Measurements from ENCODE around the gene VWF.
"Not testable (repeated sequence)": the region's sequence is repeated elsewhere in the genome, so short reads cannot be mapped to it uniquely, and the experiment has no call there.

VWF gene

GRCh38 chr12:6044082-6044481 is 80.4 kb downstream of the VWF start:
- FAIRE-seq: no peak

GRCh38 chr12:6042446-6042845 is 82.0 kb downstream of the VWF start:
- FAIRE-seq (no peak), DNase-seq (ENCODE audit: extremely low spot score, insufficient read length, low read depth) (no peak)

More at GRCh38 chr12:6044082-6044481, 80.4 kb downstream of the VWF start:
- DNase-seq (ENCODE audit: extremely low spot score, insufficient read length, low read depth): no peak

- DNase-seq (ENCODE audit: extremely low spot score, insufficient read length, low read depth): no peak
- no peak for FAIRE-seq
Measured at GRCh38 chr12:6041891-6042290, 82.6 kb downstream of the VWF start.

GRCh38 chr12:6040815-6041214 is 83.7 kb downstream of the VWF start:
- FAIRE-seq: no peak

GRCh38 chr12:6039894-6040601 is 84.4 kb downstream of the VWF start:
- FAIRE-seq (peak; percentile 85), DNase-seq (ENCODE audit: extremely low spot score, insufficient read length, low read depth) (peak; percentile 47)

More at GRCh38 chr12:6040815-6041214, 83.7 kb downstream of the VWF start:
- DNase-seq (ENCODE audit: extremely low spot score, insufficient read length, low read depth): no peak

GRCh38 chr12:6038160-6038559 is 86.3 kb downstream of the VWF start:
- DNase-seq (ENCODE audit: extremely low spot score, insufficient read length, low read depth) (peak; percentile 37), FAIRE-seq (peak; percentile 71)

- FAIRE-seq: no peak
- DNase-seq (ENCODE audit: extremely low spot score, insufficient read length, low read depth): no peak
Measured at GRCh38 chr12:6037459-6037858, 87.0 kb downstream of the VWF start.

- DNase-seq (ENCODE audit: extremely low spot score, insufficient read length, low read depth) (no peak), FAIRE-seq (no peak)
Measured at GRCh38 chr12:6036509-6036908, 88.0 kb downstream of the VWF start.

- no peak for FAIRE-seq
- DNase-seq (ENCODE audit: extremely low spot score, insufficient read length, low read depth): no peak
Measured at GRCh38 chr12:6034596-6034995, 89.9 kb downstream of the VWF start.

GRCh38 chr12:6033546-6033945 is 90.9 kb downstream of the VWF start:
- DNase-seq (ENCODE audit: extremely low spot score, insufficient read length, low read depth): no peak
- no peak for FAIRE-seq

- DNase-seq (ENCODE audit: extremely low spot score, insufficient read length, low read depth) (no peak), FAIRE-seq (no peak)
Measured at GRCh38 chr12:6032726-6033125, 91.7 kb downstream of the VWF start.

- DNase-seq (ENCODE audit: extremely low spot score, insufficient read length, low read depth): no peak
- FAIRE-seq: no peak
Measured at GRCh38 chr12:6031001-6031400, 93.5 kb downstream of the VWF start.

- DNase-seq (ENCODE audit: extremely low spot score, insufficient read length, low read depth) (no peak), FAIRE-seq (no peak)
Measured at GRCh38 chr12:6030081-6030480, 94.4 kb downstream of the VWF start.

GRCh38 chr12:6029401-6029800 is 95.1 kb downstream of the VWF start:
- FAIRE-seq (no peak), DNase-seq (ENCODE audit: extremely low spot score, insufficient read length, low read depth) (no peak)

GRCh38 chr12:6026998-6027397 is 97.5 kb downstream of the VWF start:
- DNase-seq (ENCODE audit: extremely low spot score, insufficient read length, low read depth) (no peak), FAIRE-seq (no peak)

GRCh38 chr12:6025703-6026298 is 98.7 kb downstream of the VWF start:
- FAIRE-seq; DNase-seq (ENCODE audit: extremely low spot score, insufficient read length, low read depth): not testable (repeated sequence)

GRCh38 chr12:6024066-6024465 is 100.4 kb downstream of the VWF start:
- DNase-seq (ENCODE audit: extremely low spot score, insufficient read length, low read depth); FAIRE-seq: not testable (repeated sequence)

- FAIRE-seq (no peak), DNase-seq (ENCODE audit: extremely low spot score, insufficient read length, low read depth) (no peak)
Measured at GRCh38 chr12:6020930-6021329, 103.5 kb downstream of the VWF start.

- not testable (repeated sequence) for FAIRE-seq; DNase-seq (ENCODE audit: extremely low spot score, insufficient read length, low read depth)
Measured at GRCh38 chr12:6020511-6020910, 104.0 kb downstream of the VWF start.

- not testable (repeated sequence) for DNase-seq (ENCODE audit: extremely low spot score, insufficient read length, low read depth); FAIRE-seq
Measured at GRCh38 chr12:6019256-6019655, 105.2 kb downstream of the VWF start.

- FAIRE-seq: no peak
- no peak for DNase-seq (ENCODE audit: extremely low spot score, insufficient read length, low read depth)
Measured at GRCh38 chr12:6018265-6018664, 106.2 kb downstream of the VWF start.

- DNase-seq (ENCODE audit: extremely low spot score, insufficient read length, low read depth): no peak
Measured at GRCh38 chr12:6016756-6017155, 107.7 kb downstream of the VWF start.

More at GRCh38 chr12:6016756-6017155, 107.7 kb downstream of the VWF start:
- FAIRE-seq: no peak

All from GM18507 (cell line).